GM12892 (cell line): ENCODE data around the gene IRF3.

ENCODE experiments used
- DNase-seq: peaks from one replicate; pipeline ENCODE4 v3.0.0; 2011; ENCODE audit not compliant: insufficient read length
- FAIRE-seq: peaks from 2 replicates; lab custom pipeline; 2011; peaks lifted over from hg19 to GRCh38; lab: Jason Lieb, UNC
- POLR2A ChIP-seq: IDR thresholded peaks from 2 replicates; pipeline ENCODE4 v1.6.1; 2011; ENCODE audit warnings: low read depth, low read length, control low read depth
- POLR2AphosphoS5 ChIP-seq: IDR thresholded peaks from 2 replicates; pipeline ENCODE4 v1.6.1; 2011; ENCODE audit warnings: low read depth, low read length, control low read depth
- TAF1 ChIP-seq: IDR thresholded peaks from 2 replicates; pipeline ENCODE4 v1.6.1; 2011; ENCODE audit warnings: low read depth, mild to moderate bottlenecking, control low read depth, low read length, borderline replicate concordance

Gene IRF3

DNA sequence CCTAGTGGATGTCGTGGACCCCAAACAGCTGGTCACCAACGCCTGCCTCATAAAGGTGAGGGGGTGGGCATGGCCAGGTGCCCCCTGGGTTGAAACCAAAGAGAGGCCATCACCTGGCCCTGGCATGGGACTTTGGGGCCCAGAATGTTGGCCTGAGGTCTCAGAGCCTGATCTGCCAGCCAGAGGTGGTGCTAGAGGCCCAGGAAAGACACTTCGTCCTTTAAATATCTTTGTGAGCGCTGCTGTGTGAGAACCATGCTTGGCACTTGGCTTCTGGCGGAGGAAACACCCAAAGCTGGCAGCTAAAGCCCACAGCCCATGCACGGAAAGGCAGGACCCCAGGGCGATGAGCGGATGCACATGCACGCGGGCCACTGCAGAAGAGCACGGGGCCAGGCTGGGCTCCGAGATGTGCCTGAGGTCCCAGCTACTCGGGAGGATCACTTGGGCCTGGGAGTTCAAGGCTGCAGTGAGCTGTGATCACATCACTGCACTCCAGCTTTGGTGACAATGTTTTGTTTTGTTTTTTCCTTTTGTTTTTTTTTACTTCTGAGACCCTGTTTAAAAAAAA is 19.4 kb upstream of the IRF3 start:
- DNase-seq (no peak), FAIRE-seq (no peak)
- TF ChIP-seq POLR2AphosphoS5: no peak
- TF ChIP-seq POLR2A: no peak
- no peak for TF ChIP-seq TAF1

- DNase-seq: peak; percentile 64
- FAIRE-seq: no peak
- peak; percentile 69; the same call in 1 of the 2 replicates for TF ChIP-seq POLR2A
- peak; percentile 87 for TF ChIP-seq POLR2AphosphoS5
- no peak for TF ChIP-seq TAF1
Measured at GRCh38 chr19:49684251-49684982, 18.8 kb upstream of the IRF3 start.

- TF ChIP-seq POLR2A (no peak; the same call in 1 of the 2 replicates), TAF1 (no peak), POLR2AphosphoS5 (no peak)
- FAIRE-seq: no peak
Measured at GRCh38 chr19:49683814-49684250, 18.2 kb upstream of the IRF3 start.

DNA sequence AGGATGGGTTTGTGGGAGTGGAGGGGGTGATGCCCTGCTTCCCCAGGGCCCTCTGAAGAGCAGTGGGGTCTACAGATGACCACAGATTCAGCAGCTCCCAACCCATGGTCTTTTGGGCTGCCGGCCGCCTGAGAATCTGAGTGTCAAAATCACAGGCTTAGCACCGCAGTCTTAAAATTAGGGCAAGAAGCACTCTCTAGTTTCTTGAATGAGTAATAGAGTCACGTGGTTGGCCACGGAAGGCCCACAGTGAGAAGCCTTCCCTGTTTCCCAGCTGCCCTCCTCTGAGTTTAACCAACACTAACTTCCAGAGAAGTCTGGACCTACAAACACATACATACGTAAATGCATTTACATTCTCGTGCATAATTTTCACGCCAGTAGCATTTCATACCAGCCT is 16.6 kb upstream of the IRF3 start:
- no peak for DNase-seq
- FAIRE-seq: no peak
- TF ChIP-seq POLR2AphosphoS5: no peak
- TF ChIP-seq POLR2A: 0 out of 2 replicates have a peak, but pooled peaks have one; percentile 27
- TF ChIP-seq TAF1: no peak

More at GRCh38 chr19:49683814-49684250, 18.2 kb upstream of the IRF3 start:
- no peak for DNase-seq

GRCh38 chr19:49681830-49682229 is 16.2 kb upstream of the IRF3 start:
- no peak for FAIRE-seq
- TF ChIP-seq TAF1: no peak
- TF ChIP-seq POLR2A: no peak
- no peak for TF ChIP-seq POLR2AphosphoS5

DNA sequence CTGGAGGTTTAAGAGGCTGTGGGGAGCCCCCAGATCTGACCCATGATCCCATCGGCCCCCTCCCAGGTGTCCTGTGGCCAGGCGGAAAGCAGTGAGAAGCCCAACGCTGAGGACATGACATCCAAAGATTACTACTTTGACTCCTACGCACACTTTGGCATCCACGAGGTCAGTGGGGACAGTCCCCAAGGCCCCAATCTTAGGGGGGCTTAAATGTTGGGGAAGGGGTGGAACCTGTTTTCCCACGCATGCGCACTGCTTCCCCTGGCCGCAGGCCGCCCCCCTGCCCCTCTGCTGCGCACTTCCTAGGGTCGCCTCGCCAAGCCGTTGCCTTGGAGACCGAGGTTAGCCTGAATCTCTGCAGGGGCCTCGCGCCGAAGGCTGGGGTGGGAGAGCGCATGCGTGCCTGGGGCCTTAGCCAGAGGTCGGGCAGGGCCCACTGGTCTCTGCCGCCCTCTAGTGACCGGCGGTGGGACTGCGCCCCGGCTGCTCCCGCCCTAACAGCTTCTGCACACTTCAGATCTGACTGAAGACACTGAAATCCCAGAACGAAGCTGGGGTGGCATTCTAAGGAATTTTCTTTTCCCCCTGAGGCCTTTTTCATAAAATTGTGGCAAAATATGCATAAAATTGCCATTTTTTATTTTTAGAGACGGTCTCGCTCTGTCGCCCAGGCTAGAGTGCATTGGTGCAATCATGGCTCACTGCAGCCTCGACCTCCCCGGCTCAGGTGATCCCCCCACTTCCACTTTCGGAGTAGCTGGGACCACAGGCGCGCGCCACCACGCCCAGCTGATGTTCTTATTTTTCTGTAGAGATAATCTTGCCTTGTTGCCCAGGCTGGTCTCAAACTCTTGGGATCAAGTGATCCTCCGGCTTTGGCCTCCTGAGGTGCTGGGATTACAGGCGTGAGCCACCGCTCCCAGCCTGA is 15.0 kb upstream of the IRF3 start:
- TF ChIP-seq TAF1 (no peak), POLR2AphosphoS5 (no peak), POLR2A (no peak)
- FAIRE-seq (peak; percentile 98), DNase-seq (peak; percentile 94)

More at GRCh38 chr19:49681830-49682229, 16.2 kb upstream of the IRF3 start:
- DNase-seq: no peak

GRCh38 chr19:49679771-49680413 is 14.2 kb upstream of the IRF3 start:
- DNase-seq (no peak), FAIRE-seq (no peak)
- TF ChIP-seq TAF1 (no peak), POLR2A (no peak), POLR2AphosphoS5 (no peak)

DNA sequence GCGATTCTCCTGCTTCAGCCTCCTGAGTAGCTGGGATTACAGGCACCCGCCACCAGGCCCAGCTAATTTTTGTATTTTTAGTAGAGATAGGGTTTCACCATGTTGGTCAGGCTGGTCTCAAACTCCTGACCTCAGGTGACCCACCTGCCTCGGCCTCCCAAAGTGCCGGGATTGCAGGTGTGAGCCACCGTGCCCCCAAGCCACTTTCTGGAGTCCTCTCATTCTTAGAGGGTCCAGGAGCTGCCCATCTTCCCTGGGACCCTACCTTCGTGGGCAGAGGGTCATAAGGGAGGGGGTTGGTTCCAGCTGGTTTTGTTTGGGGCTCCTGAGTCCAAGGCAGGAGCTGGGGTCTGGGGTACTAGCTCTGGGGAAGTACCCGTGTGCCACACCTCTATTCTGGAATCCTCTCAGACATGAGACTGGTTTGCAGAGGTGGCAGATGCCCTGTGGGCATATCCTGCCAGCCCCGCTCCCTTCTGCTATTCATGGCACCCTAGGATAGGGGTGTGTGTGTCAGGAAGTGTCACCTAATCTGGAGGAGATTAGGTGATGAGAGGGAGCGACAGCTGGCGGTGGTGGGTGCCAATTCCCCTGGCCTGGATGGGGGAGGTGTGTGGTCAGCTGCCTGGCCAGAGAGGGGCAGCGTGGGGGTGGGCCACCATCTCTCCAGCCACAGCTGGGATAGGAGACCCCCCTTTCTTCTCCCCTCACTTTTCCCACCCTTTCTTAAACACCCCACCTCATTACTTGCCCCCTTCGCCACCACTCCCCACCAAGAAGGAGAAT is 13.5 kb upstream of the IRF3 start:
- FAIRE-seq (no peak), DNase-seq (no peak)
- no peak for TF ChIP-seq POLR2A
- no peak for TF ChIP-seq POLR2AphosphoS5
- TF ChIP-seq TAF1: no peak

GRCh38 chr19:49677901-49678674 is 12.4 kb upstream of the IRF3 start:
- TF ChIP-seq POLR2AphosphoS5 (peak; percentile 49; the same call in 1 of the 2 replicates), POLR2A (no peak)
- DNase-seq: no peak
- peak; percentile 76 for FAIRE-seq

GRCh38 chr19:49677231-49677900 is 11.7 kb upstream of the IRF3 start, which contains the start of gene PRMT1:
TSS of gene PRMT1 (plus strand) at chr19:49677271. CDS start at chr19:49677281, 10 bp downstream.
- FAIRE-seq (peak; percentile 24), DNase-seq (no peak)
- TF ChIP-seq POLR2A: peak; percentile 96
- peak; percentile 92 for TF ChIP-seq POLR2AphosphoS5
- peak; percentile 79; the same call in 1 of the 2 replicates for TF ChIP-seq TAF1
